Measurements from ENCODE around the gene NOPCHAP1.
"Not testable (repeated sequence)": the region's sequence is repeated elsewhere in the genome, so short reads cannot be mapped to it uniquely, and the experiment has no call there.

The NOPCHAP1 gene

DNA sequence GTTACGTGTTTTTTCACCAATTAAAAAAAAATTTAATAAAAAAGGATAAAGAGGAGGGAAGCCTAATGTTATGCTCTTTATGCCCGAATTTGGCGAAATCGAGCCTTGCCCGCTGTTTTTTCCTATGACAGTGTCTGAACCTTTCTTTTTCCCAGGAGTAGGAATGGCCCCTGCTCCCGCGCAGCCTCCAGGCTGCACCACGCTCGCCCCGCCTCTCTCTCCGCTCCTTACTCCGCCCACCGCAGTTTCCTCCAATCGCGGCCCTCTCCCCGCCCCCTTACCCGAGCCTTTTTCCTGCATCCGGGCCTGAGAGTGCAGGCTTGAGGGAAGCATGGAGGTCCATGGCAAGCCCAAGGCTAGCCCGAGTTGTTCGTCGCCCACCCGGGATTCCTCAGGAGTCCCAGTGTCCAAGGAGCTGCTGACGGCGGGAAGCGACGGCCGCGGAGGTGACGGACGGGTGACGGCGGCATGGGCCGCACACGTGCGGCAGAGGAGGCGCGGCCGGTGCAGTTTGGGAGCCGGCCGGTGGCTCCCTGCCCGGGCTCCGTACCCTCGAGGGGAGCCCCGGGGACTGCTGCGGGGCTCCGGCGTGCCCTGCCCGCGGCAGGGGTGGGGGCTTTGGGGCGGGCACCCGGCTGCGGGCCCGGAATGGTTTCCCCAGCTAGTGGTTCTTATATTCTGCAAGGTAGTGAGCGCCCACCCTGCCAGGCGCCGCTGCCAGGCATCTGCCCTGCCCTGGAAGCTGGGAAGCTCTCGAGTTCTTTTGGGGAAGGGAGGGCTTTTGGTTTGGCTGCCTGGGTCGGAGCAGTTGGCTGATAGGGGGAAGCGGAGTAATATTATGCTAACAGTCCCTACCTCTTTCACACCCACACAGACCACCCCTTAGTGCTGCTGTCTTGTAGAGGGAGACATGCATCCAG lies at the start of gene NOPCHAP1:
NOPCHAP1 (plus strand) TSS at position 295 of the 920 bp plus-strand sequence; CDS start at position 332, 37 bp downstream.
- peak; percentile 77 to 78 for DNase-seq (ENCODE audit: low read depth in 2 of 2)

- no peak for DNase-seq (ENCODE audit: low read depth in 2 of 2)
These were observed 47.7 kb upstream of the NOPCHAP1 start for GRCh38 chr12:104938371-104938770.

GRCh38 chr12:104939089-104939488 lies 47.0 kb upstream of the NOPCHAP1 start:
- no peak for DNase-seq (ENCODE audit: low read depth in 2 of 2)

DNA sequence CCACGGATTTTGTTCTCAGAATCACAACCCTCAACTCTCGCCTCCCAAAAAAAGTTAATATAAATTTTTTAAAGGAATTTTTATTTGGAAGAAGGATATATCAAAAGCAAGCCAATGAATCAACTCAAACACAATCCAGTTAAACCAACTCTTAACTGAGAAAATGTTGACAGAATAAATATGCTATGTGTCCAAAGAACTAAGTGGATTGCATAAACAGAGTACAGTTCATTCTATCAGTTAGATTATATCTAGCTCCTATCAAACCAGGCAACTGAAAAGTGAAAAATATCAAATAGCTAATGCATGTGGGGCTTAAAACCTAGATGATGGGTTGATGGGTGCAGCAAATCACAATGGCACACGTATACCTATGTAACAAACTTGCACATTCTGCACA lies 44.7 kb upstream of the NOPCHAP1 start:
- no peak for DNase-seq (ENCODE audit: low read depth in 2 of 2)

GRCh38 chr12:104942075-104942474 lies 44.0 kb upstream of the NOPCHAP1 start:
- no peak for DNase-seq (ENCODE audit: low read depth in 2 of 2)

DNA sequence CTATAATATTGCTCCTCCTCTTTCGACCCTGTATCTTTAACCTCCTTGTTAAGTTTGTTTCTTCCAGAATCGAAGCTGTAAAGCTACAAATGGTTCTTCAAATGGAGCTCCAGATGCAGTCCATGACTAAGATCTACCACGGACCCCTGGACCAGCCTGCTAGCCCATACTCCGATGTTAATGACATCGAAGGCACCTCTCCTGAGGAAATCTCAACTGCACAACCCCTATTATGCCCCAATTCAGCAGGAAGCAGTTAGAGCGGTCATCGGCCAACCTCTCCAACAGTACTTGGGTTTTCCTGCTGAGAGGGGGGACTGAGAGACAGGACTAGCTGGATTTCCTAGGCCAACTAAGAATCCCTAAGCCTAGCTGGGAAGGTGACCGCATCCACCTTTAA lies 42.7 kb upstream of the NOPCHAP1 start:
- not testable (repeated sequence) for DNase-seq (ENCODE audit: low read depth in 2 of 2)

DNA sequence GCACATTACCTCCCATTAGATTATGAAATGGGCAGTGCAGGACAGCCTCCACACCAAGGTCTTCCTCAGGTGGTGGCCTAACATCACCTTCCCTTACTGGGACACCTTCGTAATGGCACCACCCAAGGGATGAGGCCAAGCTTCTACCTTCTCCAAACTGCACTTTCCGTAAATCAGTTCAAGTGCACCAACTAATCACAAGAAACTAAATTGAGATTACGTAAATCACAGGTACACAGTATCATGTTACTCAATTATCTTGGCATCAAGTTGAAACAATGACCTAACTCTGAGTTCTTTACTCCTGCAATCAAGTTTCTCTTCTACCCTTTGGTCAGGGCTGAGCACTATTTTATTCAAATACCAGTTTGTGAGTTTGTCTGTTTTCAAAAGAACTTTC lies 41.9 kb upstream of the NOPCHAP1 start:
- no peak for DNase-seq (ENCODE audit: low read depth in 2 of 2)

DNA sequence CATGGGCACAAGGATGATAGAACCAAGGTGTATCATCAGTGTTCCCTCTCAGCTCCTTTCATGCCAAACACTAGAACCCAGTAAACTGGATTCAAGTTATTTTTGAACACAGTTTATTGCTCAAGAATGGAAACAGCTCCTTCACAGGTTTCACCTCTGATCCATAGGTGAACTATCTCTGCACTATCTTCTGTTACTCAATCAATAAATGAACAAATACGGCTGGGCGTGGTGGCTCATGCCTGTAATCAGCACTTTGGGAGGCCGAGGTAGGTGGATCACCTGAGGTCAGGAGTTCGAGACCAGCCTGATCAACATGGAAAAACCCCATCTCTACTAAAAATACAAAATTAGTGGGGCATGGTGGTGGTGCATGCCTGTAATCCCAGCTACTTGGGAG lies 37.4 kb upstream of the NOPCHAP1 start:
- DNase-seq (ENCODE audit: low read depth in 2 of 2): not testable (repeated sequence)

- no peak for DNase-seq (ENCODE audit: low read depth in 2 of 2)
These were observed 34.2 kb upstream of the NOPCHAP1 start for GRCh38 chr12:104951759-104952509.

GRCh38 chr12:104952816-104953215 lies 33.3 kb upstream of the NOPCHAP1 start:
- no peak for DNase-seq (ENCODE audit: low read depth in 2 of 2)

DNA sequence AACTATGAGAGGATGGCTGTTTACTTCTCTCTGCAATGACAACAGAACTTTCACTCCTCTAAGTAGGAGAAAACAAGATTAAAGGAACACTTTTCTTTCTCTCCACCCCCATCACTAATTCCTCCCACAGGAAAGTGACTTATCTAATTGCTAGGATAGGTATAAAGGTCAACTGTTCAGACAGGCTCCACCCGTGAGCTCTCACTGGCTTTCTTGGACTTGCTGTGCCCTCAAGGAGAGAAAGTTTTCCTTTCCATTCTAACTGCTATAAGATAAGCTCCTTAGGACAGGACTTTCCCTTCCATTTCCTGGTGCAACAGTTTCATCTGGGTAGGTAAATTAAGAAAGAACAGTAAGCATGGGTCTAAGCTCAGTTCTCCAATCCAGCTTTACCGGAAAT lies 32.8 kb upstream of the NOPCHAP1 start:
- no peak for DNase-seq (ENCODE audit: low read depth in 2 of 2)

DNA sequence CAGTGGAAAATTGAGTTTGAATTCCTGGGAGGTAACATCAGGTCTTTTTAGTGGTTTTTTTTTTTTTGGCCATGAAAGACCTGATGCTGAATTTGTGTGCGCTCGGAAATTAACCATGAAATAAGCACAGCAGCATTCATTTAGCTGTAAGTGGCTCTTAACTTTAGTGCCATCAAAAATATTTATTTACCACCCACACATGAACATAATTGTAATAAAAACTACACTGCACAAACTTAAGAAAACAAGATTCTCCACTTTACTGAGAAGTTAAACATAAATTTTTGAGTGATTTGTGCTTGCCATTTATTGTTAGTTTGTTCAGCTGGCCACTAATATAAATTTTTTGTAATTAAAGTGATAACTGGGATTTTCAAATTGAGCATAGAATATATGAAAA lies 30.4 kb upstream of the NOPCHAP1 start:
- DNase-seq (ENCODE audit: low read depth in 2 of 2): no peak

DNA sequence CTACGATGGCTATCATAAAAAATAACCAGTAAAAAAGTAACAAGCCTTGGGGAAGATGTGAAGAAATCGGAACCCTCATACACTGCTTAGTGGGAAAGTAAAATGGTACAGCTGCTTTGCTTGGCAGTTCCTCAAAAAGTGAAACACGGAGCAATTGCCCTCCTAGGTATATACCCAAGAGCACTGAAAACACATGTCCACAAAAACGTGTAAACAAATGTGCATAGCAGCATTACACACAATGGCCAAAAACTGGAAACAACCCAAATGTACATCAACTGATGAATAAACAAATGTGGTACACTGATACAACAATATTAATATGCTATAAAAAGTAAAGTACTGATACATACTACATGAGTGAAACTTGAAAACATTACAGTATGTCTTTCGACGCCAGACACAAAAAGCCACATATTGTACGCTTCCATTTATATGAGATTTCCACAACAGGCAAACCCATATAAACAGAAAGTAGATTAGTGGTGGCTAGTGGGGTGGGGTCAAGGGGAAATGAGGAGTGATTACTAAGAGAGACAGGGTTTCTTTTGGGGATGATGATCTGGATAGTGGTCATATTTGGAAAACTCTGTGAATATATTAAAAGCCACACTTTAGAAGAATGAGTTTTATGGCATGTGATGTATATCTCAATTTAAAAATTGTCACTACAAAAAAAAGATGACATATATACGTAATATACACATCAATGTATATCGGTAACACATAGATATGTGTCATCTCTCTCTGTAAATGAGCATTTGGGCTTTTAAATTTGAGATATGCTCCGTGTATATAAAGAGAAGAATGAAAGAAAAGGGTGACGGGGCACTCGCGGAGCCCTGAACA lies 29.0 kb upstream of the NOPCHAP1 start:
- DNase-seq (ENCODE audit: low read depth in 2 of 2): no peak

- DNase-seq (ENCODE audit: low read depth in 2 of 2): peak in 1 of 2 donors; percentile 21
These were observed 28.5 kb upstream of the NOPCHAP1 start for GRCh38 chr12:104957719-104958000.

DNA sequence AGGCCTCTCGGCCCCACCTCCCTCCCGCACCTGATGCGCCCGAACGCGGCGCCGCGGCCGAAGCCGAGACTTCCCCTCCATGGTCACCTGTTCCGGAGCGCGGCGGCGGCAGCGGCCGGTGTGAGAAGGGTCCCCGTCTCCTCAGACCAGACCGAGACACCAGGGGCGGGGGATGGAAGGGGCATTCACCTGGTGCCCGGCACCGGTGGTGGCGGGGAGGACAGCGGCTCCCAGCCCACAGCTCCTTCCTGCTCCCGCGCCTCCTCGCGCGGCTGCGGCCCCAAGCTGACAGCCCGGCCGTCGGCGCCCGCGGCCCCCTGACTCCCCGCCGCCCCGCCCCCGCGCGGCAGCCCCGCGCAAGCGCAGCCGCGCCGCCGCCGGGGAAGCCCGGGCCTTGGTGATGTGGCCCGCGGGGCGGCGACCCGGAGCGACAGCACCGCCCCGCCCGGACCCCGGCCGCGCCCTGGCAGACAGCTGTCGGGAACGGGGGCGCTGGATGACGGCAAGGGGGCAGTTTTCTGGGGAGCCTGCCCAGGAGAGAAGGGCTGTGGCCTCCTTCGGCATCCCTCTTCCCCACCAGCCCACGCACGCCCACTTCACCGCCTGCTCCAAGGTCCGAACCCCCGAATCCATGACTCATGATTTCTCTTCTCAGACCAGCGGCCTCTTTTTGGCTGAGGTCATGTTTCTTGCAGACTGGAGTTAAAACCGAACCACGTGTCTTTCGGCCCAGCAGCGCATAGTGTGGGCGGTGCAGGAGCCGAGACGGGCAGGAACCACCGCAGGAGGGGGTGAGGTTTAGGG lies 27.9 kb upstream of the NOPCHAP1 start, which contains the start of gene SLC41A2:
SLC41A2 (minus strand) TSS at position 290 of the 804 bp plus-strand sequence. CDS start 29,763 bp downstream, outside the sequence.
- peak; percentile 78 to 84 for DNase-seq (ENCODE audit: low read depth in 2 of 2)

- no peak for DNase-seq (ENCODE audit: low read depth in 2 of 2)
These were observed 27.2 kb upstream of the NOPCHAP1 start for GRCh38 chr12:104958805-104959334.

DNA sequence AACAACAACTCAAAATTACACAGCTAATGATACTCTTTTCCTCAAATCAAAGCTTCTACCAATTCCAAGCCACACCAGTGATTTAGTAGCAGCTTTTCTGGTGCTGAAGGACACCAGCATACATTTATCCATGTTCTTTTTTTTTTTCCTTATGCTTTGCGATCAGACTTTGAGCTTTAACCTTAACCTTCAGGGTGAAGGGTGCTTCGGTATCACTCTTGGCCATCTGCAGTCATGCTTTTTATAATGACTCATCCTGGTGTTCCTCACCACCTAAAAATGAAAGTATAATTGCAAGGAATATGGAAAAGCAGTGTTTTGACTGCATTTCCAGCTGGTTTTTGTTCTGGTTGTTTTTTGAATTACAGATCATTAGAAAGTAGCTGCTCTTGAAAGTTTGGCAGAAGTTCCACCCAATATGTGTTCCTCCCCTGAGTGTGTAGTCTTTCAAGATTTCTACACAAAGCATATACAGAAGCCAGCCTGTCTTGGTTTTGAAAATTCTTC lies 26.7 kb upstream of the NOPCHAP1 start:
- no peak for DNase-seq (ENCODE audit: low read depth in 2 of 2)

DNA sequence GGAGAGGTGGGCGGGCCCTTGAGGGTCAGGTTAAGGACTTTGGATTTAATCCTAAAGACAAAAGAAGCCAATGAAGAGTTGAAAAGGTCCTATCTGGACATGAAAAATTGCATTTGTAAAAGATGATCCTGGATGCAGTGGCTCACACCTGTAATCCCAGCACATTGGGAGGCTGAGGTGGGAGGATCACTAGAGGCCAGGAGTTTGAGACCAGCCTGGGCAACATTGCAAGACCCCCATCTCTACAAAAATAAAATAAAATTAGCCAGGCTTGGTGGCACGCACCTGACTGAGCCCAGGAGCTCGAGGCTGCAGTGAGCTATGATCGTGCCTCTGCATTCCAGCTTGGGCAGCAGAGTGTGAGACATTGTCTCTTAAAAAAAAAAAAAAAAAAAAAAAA lies 25.7 kb upstream of the NOPCHAP1 start:
- no peak for DNase-seq (ENCODE audit: low read depth in 2 of 2)

DNA sequence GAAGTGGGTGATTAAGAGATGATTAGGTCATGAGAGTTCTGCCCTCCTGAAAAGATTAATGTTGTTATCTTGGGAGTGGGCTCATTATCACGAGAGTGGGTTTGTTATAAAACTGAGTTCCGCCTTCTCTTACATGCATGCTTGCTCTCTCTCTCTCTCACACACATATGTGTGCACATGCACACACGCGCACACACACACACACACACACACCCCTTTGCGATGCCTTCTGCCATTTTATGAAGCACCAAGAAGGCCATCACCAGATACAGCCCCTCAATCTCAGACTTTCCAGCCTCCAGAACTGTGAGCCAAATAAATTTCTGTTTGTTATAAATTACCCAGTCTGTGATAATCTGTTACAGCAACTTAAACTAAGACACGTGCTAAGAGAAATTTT lies 22.4 kb upstream of the NOPCHAP1 start:
- no peak for DNase-seq (ENCODE audit: low read depth in 2 of 2)

GRCh38 chr12:104964167-104964855 lies 21.8 kb upstream of the NOPCHAP1 start:
- DNase-seq (ENCODE audit: low read depth in 2 of 2): no peak
